Suprapubic skin (tissue), 4 donors: ENCODE measurements around the gene YARS1. TPM values are rescaled to one million over a fixed set of nuclear protein-coding genes. Genes with fewer than 3 reads are reported as not detected.

Experiments
- DNase-seq, 2 donors: peaks; one replicate each; pipeline ENCODE4 v3.0.0-alpha.2; 2019; ENCODE audit warnings: low spot score in 2 of 2
- H3K27ac ChIP-seq: fragments of 200-600 bp; sonication (generic); one replicate; pipeline ENCODE4 v1.5.1; 2019
- H3K27me3 ChIP-seq: fragments of 200-600 bp; sonication (generic); one replicate; pipeline ENCODE4 v1.5.1; 2019
- H3K36me3 ChIP-seq: fragments of 200-600 bp; sonication (generic); one replicate; pipeline ENCODE4 v1.5.1; 2019
- H3K4me1 ChIP-seq: fragments of 200-600 bp; sonication (generic); one replicate; pipeline ENCODE4 v1.5.1; 2019
- H3K4me3 ChIP-seq: fragments of 200-600 bp; sonication (generic); one replicate; pipeline ENCODE4 v1.5.1; 2019; ENCODE audit warnings: mild to moderate bottlenecking
- H3K9me3 ChIP-seq: fragments of 200-600 bp; sonication (generic); one replicate; pipeline ENCODE4 v1.5.1; 2019
- CTCF ChIP-seq, 2 donors: fragments of 200-600 bp in 1 of 2; fragments of 450-650 bp in 1 of 2; sonication (generic) in 1 of 2; IDR thresholded peaks; one replicate each; pipeline ENCODE4 v1.5.1; 2016 to 2019; ENCODE audit warnings: antibody characterized with exemption in 2 of 2, mild to moderate bottlenecking in 1 of 2, moderate library complexity in 1 of 2
- EP300 ChIP-seq: sonication (generic); formaldehyde crosslinking; IDR thresholded peaks from one replicate; pipeline ENCODE4 v1.6.1; 2017; ENCODE audit warnings: antibody characterized with exemption
- POLR2A ChIP-seq, 2 donors: fragments of 450-650 bp; IDR thresholded peaks; one replicate each; pipeline ENCODE4 v1.6.1; 2017; ENCODE audit warnings: antibody characterized with exemption in 2 of 2, mild to moderate bottlenecking in 2 of 2, moderate library complexity in 2 of 2
- POLR2AphosphoS5 ChIP-seq, 3 donors: sonication (generic); formaldehyde crosslinking; IDR thresholded peaks; one replicate each; pipeline ENCODE4 v1.6.1; 2017; ENCODE audit warnings: antibody characterized with exemption in 3 of 3
- WGBS: methylation state at CpG from one replicate; pipeline ENCODE4 v1.1.5; 2018; 5-methylcytosine and 5-hydroxymethylcytosine counted together
- total RNA-seq, 4 donors: library from RNA; depleted of rRNA; stranded (reverse); fragments of >200 nt; gene quantifications; one replicate each; pipeline ENCODE4 v1.1.0, GENCODE V29; 2016

Gene YARS1
- total RNA-seq, 4 donors from 2014 or later = 47.1 to 68.1 (median 50.7) TPM

GRCh38 chr1:32733582-32734321, 83.4 kb downstream of the YARS1 start:
- Histone ChIP-seq H3K9me3 (no peaks in the 10 kb centered on the region), H3K27ac (no peak overlapping the region), H3K27me3 (no peaks in the 10 kb centered on the region), H3K36me3 (no peaks in the 10 kb centered on the region), H3K4me1 (peaks cover 15% of the 10 kb centered on the region), H3K4me3 (no peak overlapping the region)
- no peak for DNase-seq
- WGBS = 57% methylated on average over 6 of the region's 9 CpGs
- no peak for TF ChIP-seq EP300
- TF ChIP-seq CTCF (IDR thresholded peaks at IDR 0.05) = no peak
- TF ChIP-seq POLR2A (IDR thresholded peaks at IDR 0.05) = no peak
- TF ChIP-seq POLR2AphosphoS5 (IDR thresholded peaks at IDR 0.05) = no peak

- 82% methylated on average over 14 of the region's 14 CpGs for WGBS
- Histone ChIP-seq H3K27ac (no peak overlapping the region), H3K4me3 (no peak overlapping the region), H3K4me1 (peaks cover 18% of the 10 kb centered on the region), H3K36me3 (no peaks in the 10 kb centered on the region), H3K27me3 (no peaks in the 10 kb centered on the region), H3K9me3 (no peaks in the 10 kb centered on the region)
- no peak for DNase-seq
- TF ChIP-seq EP300 = no peak
- no peak for TF ChIP-seq CTCF (IDR thresholded peaks at IDR 0.05)
- no peak for TF ChIP-seq POLR2A (IDR thresholded peaks at IDR 0.05)
- TF ChIP-seq POLR2AphosphoS5 (IDR thresholded peaks at IDR 0.05) = no peak
Measured at GRCh38 chr1:32729254-32730046, 87.7 kb downstream of the YARS1 start.

GRCh38 chr1:32728413-32729077, 88.6 kb downstream of the YARS1 start:
- WGBS = 83% methylated on average over 7 of the region's 7 CpGs
- no peaks in the 10 kb centered on the region for H3K36me3 ChIP-seq
- no peak for TF ChIP-seq CTCF (IDR thresholded peaks at IDR 0.05)
- no peak for TF ChIP-seq POLR2A (IDR thresholded peaks at IDR 0.05)
- TF ChIP-seq EP300 = no peak
- TF ChIP-seq POLR2AphosphoS5 (IDR thresholded peaks at IDR 0.05) = no peak
- H3K9me3 ChIP-seq = no peaks in the 10 kb centered on the region
- DNase-seq = no peak
- H3K4me1 ChIP-seq = peaks cover 19% of the 10 kb centered on the region
- H3K27me3 ChIP-seq = no peaks in the 10 kb centered on the region
- H3K27ac ChIP-seq = no peak overlapping the region
- H3K4me3 ChIP-seq = no peak overlapping the region

GRCh38 chr1:32727876-32728275, 89.3 kb downstream of the YARS1 start:
- H3K27ac ChIP-seq = no peak overlapping the region
- TF ChIP-seq POLR2A (IDR thresholded peaks at IDR 0.05) = no peak
- H3K9me3 ChIP-seq = no peaks in the 10 kb centered on the region
- H3K4me1 ChIP-seq = peaks cover 19% of the 10 kb centered on the region
- DNase-seq = no peak
- 100% methylated on average over 1 of the region's 1 CpG for WGBS
- no peak overlapping the region for H3K4me3 ChIP-seq
- no peaks in the 10 kb centered on the region for H3K27me3 ChIP-seq
- H3K36me3 ChIP-seq = no peaks in the 10 kb centered on the region

GRCh38 chr1:32725615-32725982, 91.6 kb downstream of the YARS1 start:
- no peak overlapping the region for H3K4me3 ChIP-seq
- no peaks in the 10 kb centered on the region for H3K36me3 ChIP-seq
- TF ChIP-seq POLR2A (IDR thresholded peaks at IDR 0.05) = no peak
- no peak for TF ChIP-seq POLR2AphosphoS5 (IDR thresholded peaks at IDR 0.05)
- TF ChIP-seq CTCF (IDR thresholded peaks at IDR 0.05) = no peak
- TF ChIP-seq EP300 = no peak
- no peak overlapping the region for H3K27ac ChIP-seq
- WGBS = 78% methylated on average over 3 of the region's 3 CpGs
- DNase-seq = no peak
- H3K27me3 ChIP-seq = no peaks in the 10 kb centered on the region
- peaks cover 19% of the 10 kb centered on the region for H3K4me1 ChIP-seq
- H3K9me3 ChIP-seq = no peaks in the 10 kb centered on the region

Other genes with a start within 250 kb of the YARS1 start
- 10 to 100 TPM; 19.2 to 29.9 (median 24.0) TPM for gene ZBTB8OS, start 166.8 kb downstream of the YARS1 start, total RNA-seq
- 100 to 1,000 TPM in 1 of 4 donors, 10 to 100 TPM in 3; 80.5 to 121 (median 90.5) TPM for gene RBBP4, start 166.2 kb downstream of the YARS1 start, total RNA-seq
- gene SYNC, start 114.6 kb downstream of the YARS1 start, total RNA-seq = 10 to 100 TPM in 1 of 4 donors, 1 to 10 TPM in 3; 7.4 to 11.4 (median 8.3) TPM
- gene S100PBP, start 295 bp upstream of the YARS1 start, total RNA-seq = 10 to 100 TPM in 2 of 4 donors, 1 to 10 TPM in 2; 8.8 to 39.7 (median 18.1) TPM
- 1 to 10 TPM in 2 of 4 donors, under 1 TPM in 1, not detected in 1; 0.48 to 3.0 (median 1.6) TPM for gene FNDC5, start 53.6 kb upstream of the YARS1 start, total RNA-seq
- not detected for gene HPCA, start 69.1 kb upstream of the YARS1 start, total RNA-seq
- gene TMEM54, start 84.0 kb upstream of the YARS1 start, total RNA-seq = 100 to 1,000 TPM in 3 of 4 donors, 10 to 100 TPM in 1; 61.9 to 283 (median 228) TPM
- 10 to 100 TPM; 33.1 to 55.5 (median 43.0) TPM for gene RNF19B, start 147.5 kb upstream of the YARS1 start, total RNA-seq
- gene AK2, start 219.5 kb upstream of the YARS1 start, total RNA-seq = 100 to 1,000 TPM; 122 to 139 (median 125) TPM